ENCODE results near the gene SPRED2.

DNA sequence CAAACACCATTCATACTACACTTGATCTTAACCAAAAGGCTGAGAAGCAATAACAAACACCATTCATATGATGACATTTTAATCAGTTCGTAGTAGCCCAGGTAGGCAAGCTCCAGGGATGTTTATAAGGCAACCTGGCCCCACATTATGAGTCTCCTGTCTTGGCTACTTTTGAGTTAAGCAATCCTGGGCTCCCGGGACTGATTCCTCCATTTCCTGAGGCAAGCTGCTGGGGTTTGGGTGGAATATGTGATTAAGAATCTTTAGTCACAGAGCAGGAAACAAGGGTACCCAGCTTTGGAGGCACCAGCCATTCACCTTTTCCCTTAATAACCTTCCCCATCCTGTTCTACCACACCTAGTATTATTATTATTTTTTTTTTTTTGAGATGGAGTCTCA lies 24.5 kb upstream of the SPRED2 start:
- TF ChIP-seq, protein P1, sequence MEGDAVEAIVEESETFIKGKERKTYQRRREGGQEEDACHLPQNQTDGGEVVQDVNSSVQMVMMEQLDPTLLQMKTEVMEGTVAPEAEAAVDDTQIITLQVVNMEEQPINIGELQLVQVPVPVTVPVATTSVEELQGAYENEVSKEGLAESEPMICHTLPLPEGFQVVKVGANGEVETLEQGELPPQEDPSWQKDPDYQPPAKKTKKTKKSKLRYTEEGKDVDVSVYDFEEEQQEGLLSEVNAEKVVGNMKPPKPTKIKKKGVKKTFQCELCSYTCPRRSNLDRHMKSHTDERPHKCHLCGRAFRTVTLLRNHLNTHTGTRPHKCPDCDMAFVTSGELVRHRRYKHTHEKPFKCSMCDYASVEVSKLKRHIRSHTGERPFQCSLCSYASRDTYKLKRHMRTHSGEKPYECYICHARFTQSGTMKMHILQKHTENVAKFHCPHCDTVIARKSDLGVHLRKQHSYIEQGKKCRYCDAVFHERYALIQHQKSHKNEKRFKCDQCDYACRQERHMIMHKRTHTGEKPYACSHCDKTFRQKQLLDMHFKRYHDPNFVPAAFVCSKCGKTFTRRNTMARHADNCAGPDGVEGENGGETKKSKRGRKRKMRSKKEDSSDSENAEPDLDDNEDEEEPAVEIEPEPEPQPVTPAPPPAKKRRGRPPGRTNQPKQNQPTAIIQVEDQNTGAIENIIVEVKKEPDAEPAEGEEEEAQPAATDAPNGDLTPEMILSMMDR (IDR thresholded peaks at IDR 0.05): no peak
- no peak for TF ChIP-seq POLR2AphosphoS5 (IDR thresholded peaks at IDR 0.05)
- TF ChIP-seq POLR2A (IDR thresholded peaks at IDR 0.05): no peak
